ENCODE data around the gene TXNDC2.

DNA sequence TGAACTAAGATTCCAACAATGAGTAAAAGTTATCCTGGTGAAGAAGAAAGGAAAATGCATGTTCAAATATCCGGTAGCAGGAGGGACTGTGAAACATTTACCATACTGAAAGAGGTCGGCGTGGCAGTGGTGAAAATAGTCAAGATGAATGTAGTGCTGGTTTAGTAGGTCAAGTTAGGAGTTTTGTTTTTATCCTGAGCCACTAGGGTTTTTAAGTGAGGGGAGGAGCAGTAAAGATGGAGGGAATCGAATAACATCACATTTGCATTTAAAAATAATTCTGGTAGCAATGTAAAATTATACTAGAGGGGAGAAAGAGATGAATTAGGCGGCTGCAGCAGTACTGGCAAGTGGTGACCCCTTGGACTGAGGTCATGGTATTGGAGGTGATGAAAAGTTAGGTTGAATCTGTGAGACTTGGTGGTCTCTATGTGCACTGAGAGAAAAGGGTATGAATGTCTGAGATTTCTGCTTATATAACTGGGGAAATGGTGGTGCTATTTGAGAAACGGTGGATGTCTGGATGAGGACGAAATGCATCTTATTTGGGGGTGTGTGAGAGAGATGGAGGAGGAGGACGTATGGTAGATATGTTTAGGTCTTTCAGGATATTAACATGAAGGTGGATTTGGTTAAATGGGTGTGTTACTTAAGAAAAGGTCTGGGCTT, 33.9 kb downstream of the TXNDC2 start:
- no peak for TF ChIP-seq CTCF (IDR thresholded peaks at IDR 0.05 in 4 of 5, conservative IDR thresholded peaks at IDR 0.05 in 1 of 5)
- TF ChIP-seq POLR2A (IDR thresholded peaks at IDR 0.05), result no peak
